Measurements from ENCODE around the gene TOP3B. TPM values are rescaled to one million over a fixed set of nuclear protein-coding genes. Genes with fewer than 3 reads are reported as not detected.

Gene TOP3B
- polyA plus RNA-seq, 1 donor from 2014 or later: 33.7 TPM

GRCh38 chr22:21981874-21982273 is 713 bp downstream of the TOP3B start:
- Histone ChIP-seq H3K4me3 (ENCODE audit: low read length) (peak overlapping the region; percentile 96), H3K9ac (ENCODE audit: low read length) (peak overlapping the region; percentile 88), H3K79me2 (replicated peaks; ENCODE audit: insufficient read depth, low read length) (peaks cover 16% of the 10 kb centered on the region), H3K9me2 (ENCODE audit: insufficient read depth, low read length) (no peaks in the 10 kb centered on the region), H3F3A (ENCODE audit: insufficient read depth, low read length, poor library complexity, severe bottlenecking) (no peaks in the 10 kb centered on the region), H3K27ac (ENCODE audit: low read length) (no peak overlapping the region), H3K9me3 (ENCODE audit: low read length) (no peaks in the 10 kb centered on the region), H2AFZ (ENCODE audit: low read depth, low read length) (no peak overlapping the region), H3K36me3 (ENCODE audit: insufficient read depth, low read length) (no peaks in the 10 kb centered on the region), H4K20me1 (ENCODE audit: insufficient read depth) (no peaks in the 10 kb centered on the region), H3K27me3 (ENCODE audit: insufficient read depth, low read depth, low read length) (no peaks in the 10 kb centered on the region), H3K4me2 (ENCODE audit: low read length) (peak overlapping the region; percentile 97)
- TF ChIP-seq POLR2AphosphoS5 (IDR thresholded peaks at IDR 0.05) (no peak), TAF1 (IDR thresholded peaks at IDR 0.05; ENCODE audit: low read depth) (no peak), EP300 (conservative IDR thresholded peaks at IDR 0.05; ENCODE audit: poor library complexity, severe bottlenecking) (no peak), MXI1 (conservative IDR thresholded peaks at IDR 0.05; ENCODE audit: poor library complexity, severe bottlenecking) (no peak), RAD21 (conservative IDR thresholded peaks at IDR 0.05) (no peak), CTCF (IDR thresholded peaks at IDR 0.05; ENCODE audit: poor library complexity, severe bottlenecking) (no peak), EZH2 (IDR thresholded peaks at IDR 0.05; ENCODE audit: borderline replicate concordance, insufficient read depth, low read length, poor library complexity, severe bottlenecking) (no peak), REST (IDR thresholded peaks at IDR 0.05; ENCODE audit: borderline replicate concordance) (no peak), SMC3 (conservative IDR thresholded peaks at IDR 0.05; ENCODE audit: poor library complexity) (no peak)

GRCh38 chr22:21980547-21980946 is 2.0 kb downstream of the TOP3B start:
- Histone ChIP-seq H3K27ac (ENCODE audit: low read length) (no peak overlapping the region), H3K36me3 (ENCODE audit: insufficient read depth, low read length) (no peaks in the 10 kb centered on the region), H3K4me3 (ENCODE audit: low read length) (no peak overlapping the region), H3K27me3 (ENCODE audit: insufficient read depth, low read depth, low read length) (no peaks in the 10 kb centered on the region), H3K9me3 (ENCODE audit: low read length) (no peaks in the 10 kb centered on the region), H3K9ac (ENCODE audit: low read length) (no peak overlapping the region), H3K4me2 (ENCODE audit: low read length) (no peak overlapping the region), H3K79me2 (replicated peaks; ENCODE audit: insufficient read depth, low read length) (peaks cover 16% of the 10 kb centered on the region), H3K9me2 (ENCODE audit: insufficient read depth, low read length) (no peaks in the 10 kb centered on the region), H2AFZ (ENCODE audit: low read depth, low read length) (no peak overlapping the region), H3F3A (ENCODE audit: insufficient read depth, low read length, poor library complexity, severe bottlenecking) (no peaks in the 10 kb centered on the region), H4K20me1 (ENCODE audit: insufficient read depth) (no peaks in the 10 kb centered on the region)
- TF ChIP-seq POLR2AphosphoS5 (IDR thresholded peaks at IDR 0.05) (no peak), EP300 (conservative IDR thresholded peaks at IDR 0.05; ENCODE audit: poor library complexity, severe bottlenecking) (no peak), MXI1 (conservative IDR thresholded peaks at IDR 0.05; ENCODE audit: poor library complexity, severe bottlenecking) (no peak), REST (IDR thresholded peaks at IDR 0.05; ENCODE audit: borderline replicate concordance) (no peak), EZH2 (IDR thresholded peaks at IDR 0.05; ENCODE audit: borderline replicate concordance, insufficient read depth, low read length, poor library complexity, severe bottlenecking) (no peak), CTCF (IDR thresholded peaks at IDR 0.05; ENCODE audit: poor library complexity, severe bottlenecking) (no peak), SMC3 (conservative IDR thresholded peaks at IDR 0.05; ENCODE audit: poor library complexity) (no peak), RAD21 (conservative IDR thresholded peaks at IDR 0.05) (no peak), TAF1 (IDR thresholded peaks at IDR 0.05; ENCODE audit: low read depth) (no peak)

All from neural cell (in vitro differentiated cells).